AG09319 (cell line): ENCODE results near the gene CD300LB.
"Not testable (repeated sequence)": the region's sequence is repeated elsewhere in the genome, so short reads cannot be mapped to it uniquely, and the experiment has no call there.

Experiments used
- DNase-seq: peaks from one replicate; pipeline ENCODE4 v3.0.0-alpha.2; 2010; ENCODE audit warnings: low read depth; ENCODE audit errors: extremely low read depth
- CTCF ChIP-seq: IDR thresholded peaks from 2 replicates; pipeline ENCODE4 v1.5.1; 2011; ENCODE audit warnings: low read depth, mild to moderate bottlenecking, inconsistent platforms, low read length, moderate library complexity

Gene CD300LB

DNA sequence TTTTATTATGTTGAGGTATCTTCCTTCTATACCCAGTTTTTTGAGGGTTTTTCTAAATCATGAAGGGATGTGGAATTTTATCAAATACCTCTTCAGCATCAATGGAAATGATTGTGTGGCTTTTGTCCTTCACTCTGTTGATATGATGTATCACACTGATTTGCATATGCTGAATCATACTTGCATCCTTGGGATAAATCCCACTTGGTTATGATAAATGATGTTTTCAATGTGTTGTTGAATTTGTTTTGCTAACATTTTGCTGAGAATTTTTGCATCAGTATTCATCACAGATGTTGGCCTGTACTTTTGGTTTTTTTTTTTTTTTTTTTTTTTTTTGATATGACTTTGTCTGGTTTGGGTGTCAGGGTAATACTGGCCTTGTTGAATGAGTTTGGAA lies 23.1 kb downstream of the CD300LB start:
- no peak for TF ChIP-seq CTCF
- DNase-seq: no peak

GRCh38 chr17:74503949-74504348 lies 27.3 kb downstream of the CD300LB start:
- not testable (repeated sequence) for DNase-seq

DNA sequence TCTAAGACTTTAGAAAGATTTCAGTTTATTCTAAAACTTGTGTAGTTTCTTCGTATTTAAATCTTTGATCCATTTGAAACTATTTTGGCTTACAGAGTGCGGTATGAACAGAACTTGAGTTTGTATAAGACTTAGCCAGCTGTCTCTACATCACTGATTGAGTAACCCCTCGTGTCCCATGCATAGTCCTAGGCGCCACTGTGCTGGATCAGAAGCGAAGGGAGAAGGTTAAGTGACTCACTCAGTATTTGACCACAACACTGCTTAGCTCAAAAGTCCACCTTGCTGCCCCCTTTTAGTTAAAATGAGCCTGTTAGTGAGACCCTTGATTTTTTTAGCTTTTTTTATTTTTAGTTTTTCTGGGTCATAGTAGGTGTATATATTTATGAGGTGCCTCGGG lies 28.4 kb downstream of the CD300LB start:
- no peak for TF ChIP-seq CTCF
- DNase-seq: no peak

GRCh38 chr17:74499992-74500391 lies 31.3 kb downstream of the CD300LB start:
- no peak for TF ChIP-seq CTCF
- no peak for DNase-seq

DNA sequence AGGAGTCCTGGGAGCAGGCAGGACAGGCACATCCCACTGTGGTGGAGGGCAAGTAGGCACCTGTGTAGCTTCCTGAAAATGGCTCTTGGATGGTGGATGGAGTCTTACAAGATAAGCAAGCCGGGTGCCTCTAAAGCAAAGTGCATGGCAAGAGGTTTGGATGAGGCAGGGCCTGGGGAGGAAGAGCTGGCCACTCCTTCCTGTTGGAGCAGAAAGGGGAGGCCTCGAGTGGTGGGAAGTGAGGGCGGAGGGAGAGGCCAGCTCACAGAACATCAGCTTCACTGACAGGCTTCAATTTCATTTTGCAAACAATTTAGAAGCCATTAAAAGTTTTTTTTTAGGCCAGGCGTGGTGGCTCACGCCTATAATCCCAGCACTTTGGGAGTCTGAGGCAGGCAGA lies 33.8 kb downstream of the CD300LB start:
- no peak for TF ChIP-seq CTCF
- no peak for DNase-seq

GRCh38 chr17:74493331-74493833 lies 37.9 kb downstream of the CD300LB start:
- peak; percentile 91 for TF ChIP-seq CTCF
- DNase-seq: peak; percentile 14

DNA sequence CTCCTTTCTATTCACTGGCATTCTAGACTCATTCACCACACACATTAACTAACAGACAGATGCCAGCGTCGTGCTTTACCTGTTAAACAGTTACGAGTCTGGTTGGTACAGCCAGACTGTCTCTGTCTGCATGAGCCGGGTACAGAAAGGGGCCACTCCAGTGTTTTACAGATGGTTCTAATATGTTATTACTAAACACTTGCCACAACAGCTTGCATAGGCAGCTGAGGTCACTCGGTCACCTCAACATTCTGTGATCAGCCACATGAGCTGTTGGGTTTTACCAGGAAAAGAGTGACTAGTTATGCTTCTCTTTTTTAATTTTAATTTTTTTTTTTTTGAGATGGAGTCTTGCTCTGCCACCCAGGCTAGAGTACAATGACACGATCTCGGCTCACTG lies 39.6 kb downstream of the CD300LB start:
- DNase-seq: no peak
- TF ChIP-seq CTCF: no peak

GRCh38 chr17:74490716-74491115 lies 40.6 kb downstream of the CD300LB start:
- DNase-seq: no peak
- no peak for TF ChIP-seq CTCF

DNA sequence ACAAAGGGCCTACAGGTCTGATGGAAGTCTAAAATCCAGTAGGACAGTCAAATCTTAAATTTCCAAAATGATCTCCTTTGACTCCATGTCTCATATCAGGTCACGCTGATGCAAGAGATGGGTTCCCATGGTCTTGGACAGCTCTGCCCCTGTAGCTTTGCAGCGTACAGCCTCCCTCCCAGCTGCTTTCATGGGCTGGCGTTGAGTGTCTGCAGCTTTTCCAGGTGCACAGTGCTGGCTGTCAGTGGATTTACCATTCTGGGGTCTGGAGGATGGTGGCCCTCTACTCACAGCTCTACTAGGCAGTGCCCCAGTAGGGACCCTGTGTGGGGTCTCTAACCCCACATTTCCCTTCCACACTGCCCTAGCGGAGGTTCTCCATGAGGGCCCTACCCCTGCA lies 43.0 kb downstream of the CD300LB start:
- DNase-seq: not testable (repeated sequence)
